T-helper 2 cell treated with Interferon-gamma antibody and Interleukin-4, amounts not matched to agents 100 ng/mL and 5 ng/mL, for 36 hours (primary cell): ENCODE data around the gene DSG1. TPM values are rescaled to one million over a fixed set of nuclear protein-coding genes. Genes with fewer than 3 reads are reported as not detected.
"Not testable (repeated sequence)": the region's sequence is repeated elsewhere in the genome, so short reads cannot be mapped to it uniquely, and the experiment has no call there.

Experiments used
- intact Hi-C: fragments of 100-400 bp; cut with micrococcal nuclease; formaldehyde crosslinking; loops from one replicate; pipeline ENCODE4 v1.15.1; 2023
- total RNA-seq: library from RNA; stranded (reverse); gene quantifications from 2 replicates; pipeline ENCODE4 v1.2.3, GENCODE V29; 2022

Gene DSG1
- total RNA-seq: not detected in 2 replicates

GRCh38 chr18:31317860-31318259, at the start of gene DSG1:
Gene DSG1 (plus strand): TSS chr18:31318160. CDS start chr18:31318301, 141 bp downstream.
- intact Hi-C loops: no loop called here

GRCh38 chr18:31268985-31269406, 49.0 kb upstream of the DSG1 start:
- intact Hi-C loops: no loop called here

- intact Hi-C loops: no loop called here
These were observed 48.4 kb upstream of the DSG1 start for GRCh38 chr18:31269566-31269965.

GRCh38 chr18:31270578-31270977, 47.4 kb upstream of the DSG1 start:
- intact Hi-C loops: no loop called here

DNA sequence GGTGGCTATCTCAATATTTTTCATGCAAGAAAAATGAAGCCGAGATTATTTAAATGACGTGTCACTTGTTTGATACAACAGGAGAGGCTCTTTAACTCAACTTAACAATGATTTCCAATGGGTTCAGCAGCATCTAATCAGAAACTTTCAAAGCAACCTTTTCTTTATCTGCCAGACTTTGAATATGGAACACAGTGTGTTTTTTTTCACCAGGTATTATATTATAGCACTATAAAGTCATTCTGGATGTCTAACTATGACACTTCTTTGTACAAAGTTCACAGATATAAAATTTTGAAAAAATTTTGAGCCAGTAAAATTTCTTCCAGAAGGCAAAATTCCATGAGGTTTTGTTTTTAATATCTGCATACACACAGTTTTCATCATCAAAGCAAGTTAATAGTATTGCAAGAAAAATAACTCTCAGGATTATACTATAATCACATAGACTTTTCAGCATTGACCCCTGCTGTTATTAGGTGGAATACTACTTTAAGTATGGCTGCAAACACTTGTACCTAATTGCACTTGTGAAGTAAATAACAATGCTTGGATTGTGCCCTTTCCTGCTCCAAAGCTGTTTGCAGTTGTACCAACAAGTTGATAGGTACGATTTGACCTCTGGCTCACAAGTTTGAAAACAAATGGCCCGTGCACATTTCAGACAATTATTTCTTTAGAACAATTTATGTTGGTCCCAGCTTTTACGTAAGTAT, 44.0 kb upstream of the DSG1 start:
- intact Hi-C loops: no loop called here

DNA sequence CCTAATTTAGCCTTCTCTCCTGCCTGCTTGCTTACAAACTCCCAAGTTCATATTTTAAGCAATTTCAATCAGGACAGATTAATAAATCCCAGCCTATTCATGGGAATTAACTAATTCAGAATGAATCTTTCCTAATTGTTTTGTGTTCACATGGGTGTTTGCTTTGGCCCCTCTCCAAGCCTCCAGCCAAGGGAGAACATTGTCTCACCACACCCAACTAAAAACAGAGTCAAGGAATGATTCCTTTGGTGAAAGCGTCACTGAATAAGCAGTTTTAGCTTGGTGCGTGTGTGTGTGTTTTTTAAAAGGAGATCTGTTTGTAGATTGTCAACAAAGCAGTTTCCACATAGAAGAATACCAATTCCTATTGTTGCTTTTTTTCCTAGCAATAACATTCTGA, 43.0 kb upstream of the DSG1 start:
- intact Hi-C loops: no loop called here

GRCh38 chr18:31275722-31276463, 42.1 kb upstream of the DSG1 start:
- intact Hi-C loops: no loop called here

GRCh38 chr18:31278609-31279071, 39.3 kb upstream of the DSG1 start:
- intact Hi-C loops: no loop called here

DNA sequence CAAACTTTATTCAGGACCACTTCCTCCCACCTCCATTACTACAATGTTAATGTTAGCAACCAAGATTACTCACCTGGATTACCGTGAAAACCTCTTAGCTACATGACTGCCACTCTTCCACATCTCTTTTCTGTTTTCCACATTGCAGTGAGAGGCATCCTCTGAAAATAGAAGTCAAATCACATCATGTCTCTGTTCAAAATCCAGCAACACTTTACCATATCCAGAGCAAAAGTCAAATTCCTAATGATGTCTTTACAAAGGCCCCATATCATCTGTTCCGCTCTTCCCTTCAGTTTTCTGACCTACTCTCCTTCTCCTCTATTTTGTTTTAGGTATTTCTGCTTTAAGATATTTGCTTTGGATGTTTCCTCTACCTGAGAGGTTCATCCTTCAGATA, 37.5 kb upstream of the DSG1 start:
- intact Hi-C loops: no loop called here

- intact Hi-C loops: no loop called here
These were observed 36.5 kb upstream of the DSG1 start for GRCh38 chr18:31281437-31281836.

DNA sequence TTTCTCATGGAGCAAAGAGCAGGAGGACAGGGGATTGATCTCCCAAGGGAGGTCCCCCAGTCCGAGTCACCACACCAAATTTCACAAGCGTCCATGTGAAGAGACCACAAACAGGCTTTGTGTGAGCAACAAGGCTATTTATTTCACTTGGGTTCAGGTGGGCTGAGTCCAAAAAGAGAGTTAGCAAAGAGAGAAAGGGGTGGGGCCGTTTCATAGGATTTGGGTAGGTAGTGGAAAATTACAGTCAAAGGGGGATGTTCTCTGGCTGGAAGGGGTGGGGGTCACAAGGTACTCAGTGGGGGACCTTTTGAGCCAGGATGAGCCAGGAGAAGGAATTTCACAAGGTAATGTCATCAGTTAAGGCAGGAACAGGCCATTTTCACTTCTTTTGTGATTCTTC, 28.5 kb upstream of the DSG1 start:
- intact Hi-C loops: not testable (repeated sequence)

DNA sequence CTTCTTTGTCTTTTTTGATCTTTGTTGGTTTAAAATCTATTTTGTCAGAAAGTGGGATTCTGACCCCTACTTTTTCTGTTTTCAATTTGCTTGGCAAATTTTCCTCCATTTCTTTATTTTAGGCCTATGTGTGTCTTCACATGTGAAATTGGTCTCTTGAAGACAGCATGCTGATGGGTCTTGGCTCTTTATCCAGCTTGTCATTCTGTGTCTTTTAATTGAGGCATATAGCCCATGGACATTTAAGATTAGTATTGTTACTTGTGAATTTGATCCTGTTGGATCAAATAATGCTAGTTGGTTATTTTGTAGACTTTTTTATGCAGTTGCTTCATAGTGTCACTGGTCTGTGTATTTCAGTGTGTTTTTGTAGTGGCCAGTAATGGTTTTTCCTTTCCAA, 26.3 kb upstream of the DSG1 start:
- intact Hi-C loops: no loop called here

- intact Hi-C loops: no loop called here
These were observed 23.7 kb upstream of the DSG1 start for GRCh38 chr18:31294199-31294747.

- intact Hi-C loops: no loop called here
These were observed 20.7 kb upstream of the DSG1 start for GRCh38 chr18:31297248-31297647.

DNA sequence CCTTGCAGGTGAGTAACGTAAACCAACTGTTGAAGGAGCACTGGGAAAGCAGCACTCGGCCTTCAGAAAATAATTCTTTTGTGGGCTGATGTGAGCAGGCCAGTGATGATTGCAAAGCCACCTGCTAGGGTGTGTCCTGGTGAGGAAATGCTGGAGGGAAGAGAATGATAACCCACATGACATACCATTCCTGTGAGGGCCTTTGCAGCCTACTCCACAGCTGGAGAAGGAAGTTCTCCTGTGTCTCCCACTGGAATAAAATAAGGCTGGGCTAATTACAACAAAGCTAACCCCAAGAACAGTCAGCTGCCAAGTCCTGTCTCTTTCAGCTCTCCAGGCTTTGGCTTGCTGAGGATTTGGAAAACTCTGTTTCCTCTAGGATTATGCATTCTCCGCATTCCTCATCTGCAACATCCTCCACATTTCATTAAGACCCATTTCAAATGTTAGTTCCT, 16.7 kb upstream of the DSG1 start:
- intact Hi-C loops: no loop called here

DNA sequence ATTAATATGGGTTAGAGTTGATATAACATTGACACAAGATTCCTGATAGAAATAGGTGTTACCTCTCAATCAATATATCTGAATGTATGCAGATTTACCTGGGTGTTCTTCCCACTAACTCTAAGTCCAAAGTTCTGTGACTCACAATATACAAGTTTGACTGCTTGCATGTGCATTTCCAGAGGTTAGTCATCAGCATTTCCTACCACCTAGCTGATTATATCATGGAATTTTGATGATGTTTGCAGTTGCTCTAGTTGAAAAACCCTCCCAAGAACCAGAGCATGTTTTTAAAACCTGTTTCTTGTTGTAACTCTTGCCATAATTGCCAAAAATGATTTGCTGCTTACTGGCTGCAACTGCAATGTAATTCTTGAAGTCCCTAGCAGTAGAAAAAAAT, 15.0 kb upstream of the DSG1 start:
- intact Hi-C loops: no loop called here

- intact Hi-C loops: no loop called here
These were observed 14.2 kb upstream of the DSG1 start for GRCh38 chr18:31303771-31304170.

GRCh38 chr18:31309115-31309514, 8.8 kb upstream of the DSG1 start:
- intact Hi-C loops: no loop called here

GRCh38 chr18:31316974-31317373, 986 bp upstream of the DSG1 start:
- intact Hi-C loops: no loop called here

GRCh38 chr18:31321719-31322118, 3.8 kb downstream of the DSG1 start:
- intact Hi-C loops: no loop called here

- intact Hi-C loops: no loop called here
These were observed 7.1 kb downstream of the DSG1 start for GRCh38 chr18:31325051-31325450.

DNA sequence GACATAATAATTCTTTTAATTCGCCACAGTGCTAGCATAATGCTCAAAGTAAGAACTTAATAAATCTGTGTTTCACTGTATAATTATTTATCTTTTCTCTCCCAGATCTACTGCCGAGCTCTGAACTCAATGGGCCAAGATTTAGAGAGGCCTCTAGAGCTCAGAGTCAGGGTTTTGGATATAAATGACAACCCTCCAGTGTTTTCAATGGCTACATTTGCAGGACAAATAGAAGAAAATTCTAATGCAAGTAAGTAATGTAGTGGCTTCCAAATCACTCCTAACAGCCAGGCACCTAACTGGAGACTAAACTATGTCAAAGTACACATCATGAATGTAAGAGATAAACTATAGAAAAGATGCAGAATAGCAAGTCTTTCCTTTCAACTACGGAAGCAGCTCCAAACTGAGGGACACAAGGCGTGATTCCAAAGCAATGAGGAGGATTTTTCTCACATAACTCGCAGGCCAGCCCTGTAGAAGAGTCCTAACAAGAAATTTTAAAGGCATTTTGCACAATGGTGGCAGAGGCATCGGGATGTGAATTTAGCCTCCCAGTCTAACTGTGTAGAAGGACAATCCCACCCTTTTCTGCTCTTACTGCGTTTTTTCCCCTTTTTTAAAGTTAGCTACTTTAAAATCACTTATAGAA, 12.0 kb downstream of the DSG1 start:
- intact Hi-C loops: no loop called here
